Embryonic facial prominence (tissue), 1 donor: ENCODE measurements around the gene UNC79.

ENCODE experiments used
- DNase-seq: peaks from one replicate; pipeline ENCODE4 v3.0.0-alpha.2; 2016; ENCODE audit errors: extremely low spot score

UNC79 gene

DNA sequence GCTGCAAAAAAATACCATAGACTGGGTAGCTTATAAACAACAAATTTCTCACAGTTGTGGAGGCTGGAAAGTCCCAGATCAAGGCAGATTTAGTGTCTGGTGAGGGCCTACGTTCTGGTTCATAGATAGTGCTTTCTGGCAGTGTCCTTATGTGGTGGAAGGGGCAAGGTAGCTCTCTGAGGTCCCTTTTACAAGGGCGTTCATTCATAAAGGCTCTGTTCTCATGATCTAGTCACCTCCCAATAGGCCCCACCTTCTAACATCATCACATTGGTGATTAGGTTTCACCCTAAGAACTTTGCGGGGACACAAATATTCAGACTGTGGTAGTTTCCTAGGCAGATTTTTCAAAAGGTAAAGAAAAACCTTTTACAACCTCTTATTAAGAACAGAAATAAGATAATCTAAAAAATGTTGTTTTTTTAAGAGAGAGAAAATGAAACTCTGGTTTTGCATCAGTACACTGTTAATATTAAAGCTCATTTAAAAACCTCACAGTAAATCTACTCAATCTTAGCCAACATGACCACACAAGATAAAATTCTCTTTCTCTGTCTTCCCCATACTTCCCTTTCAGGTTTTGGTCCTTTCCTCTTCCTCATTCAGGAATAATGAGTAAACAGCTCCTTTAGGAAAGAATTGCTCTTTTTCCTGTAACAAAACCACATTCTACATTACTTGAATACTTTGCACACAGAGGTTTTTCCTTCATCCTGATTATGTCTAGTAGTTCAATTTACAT is 117.5 kb downstream of the UNC79 start:
- no peak for DNase-seq

DNA sequence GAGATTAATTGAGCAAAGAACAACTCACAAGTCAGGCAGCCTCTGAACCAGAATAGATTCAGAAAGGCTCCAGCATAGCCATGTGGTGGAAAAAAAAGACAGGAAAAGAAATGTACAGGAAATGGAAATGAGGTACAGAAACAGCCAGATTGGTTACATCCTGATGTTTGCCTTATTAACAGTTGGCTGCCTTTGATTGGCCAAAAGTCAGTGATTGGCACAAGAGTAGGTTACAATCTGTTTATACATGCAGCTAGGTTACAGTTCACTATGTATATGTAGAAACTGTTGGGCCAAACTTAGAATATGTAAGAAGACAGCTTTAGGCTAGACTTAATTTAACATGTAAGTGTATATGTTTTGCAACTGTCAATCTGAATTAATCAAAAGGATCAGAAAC is 118.9 kb downstream of the UNC79 start:
- no peak for DNase-seq

DNA sequence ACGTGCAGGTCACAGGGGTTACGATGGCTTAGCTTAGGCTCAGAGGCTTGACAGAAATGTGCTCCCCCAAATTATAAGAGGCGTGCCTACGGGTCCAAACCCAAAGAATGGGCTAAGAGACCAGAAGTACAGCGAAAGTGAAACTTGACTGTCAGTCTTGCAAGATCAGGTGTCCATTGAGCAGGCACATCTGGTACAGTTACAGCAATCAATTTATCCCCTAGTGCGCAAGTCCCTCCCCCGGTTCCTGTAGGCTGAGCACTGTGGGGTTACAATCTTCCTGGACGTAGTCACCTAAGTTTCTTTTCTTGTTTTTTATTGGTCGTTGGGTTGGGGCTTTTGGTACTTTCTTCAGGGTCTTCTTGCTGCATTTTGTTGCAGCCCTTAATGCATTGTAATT is 134.2 kb downstream of the UNC79 start:
- DNase-seq: no peak

DNA sequence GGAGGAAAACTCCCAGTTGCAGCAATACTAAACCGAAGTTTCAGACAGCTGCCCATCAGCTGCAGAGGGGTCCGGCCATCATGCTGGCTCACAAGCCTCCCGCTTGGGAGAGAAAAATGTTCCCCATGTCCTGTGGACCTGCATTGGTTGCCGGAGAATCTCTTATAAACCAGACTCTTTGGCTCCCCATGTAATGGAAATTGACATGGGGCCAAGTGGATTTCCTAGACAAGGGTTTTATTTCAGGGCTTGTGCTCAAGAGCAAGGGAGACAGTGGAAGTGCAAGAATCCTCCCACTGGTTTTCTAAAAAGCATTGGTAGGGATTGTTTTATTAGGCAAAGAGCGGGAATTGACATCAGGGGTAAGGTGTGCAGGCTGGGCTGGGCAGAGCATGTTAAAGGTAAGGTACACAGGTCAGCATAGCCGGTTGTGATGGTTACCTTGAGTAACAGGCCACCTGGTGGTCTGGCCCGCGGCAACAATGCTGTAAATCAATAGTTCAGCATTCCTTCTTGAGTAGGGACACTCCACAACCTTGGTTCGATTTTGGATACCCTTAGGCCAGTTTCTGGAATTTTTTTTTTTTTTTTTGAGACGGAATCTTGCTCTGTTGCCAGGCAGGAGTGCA is 135.4 kb downstream of the UNC79 start:
- no peak for DNase-seq

DNA sequence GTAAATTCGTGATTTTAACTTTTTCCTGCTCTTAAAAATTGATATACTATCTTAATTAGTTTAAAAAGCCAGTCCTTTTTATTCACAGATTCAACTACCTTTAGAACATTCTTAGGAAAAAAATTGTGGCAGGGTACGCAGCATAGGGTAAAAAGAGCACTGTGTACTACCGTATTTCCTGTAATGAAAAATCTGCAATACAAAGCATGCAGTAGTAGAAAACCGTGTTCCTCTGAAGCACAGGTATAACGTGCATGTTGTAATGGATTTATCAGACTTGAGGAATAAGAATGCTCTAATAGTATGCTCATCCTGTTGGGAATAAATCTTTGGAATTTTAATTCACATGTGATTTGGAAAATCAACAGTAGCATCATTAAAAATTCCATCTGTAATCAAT is 140.5 kb downstream of the UNC79 start:
- no peak for DNase-seq

DNA sequence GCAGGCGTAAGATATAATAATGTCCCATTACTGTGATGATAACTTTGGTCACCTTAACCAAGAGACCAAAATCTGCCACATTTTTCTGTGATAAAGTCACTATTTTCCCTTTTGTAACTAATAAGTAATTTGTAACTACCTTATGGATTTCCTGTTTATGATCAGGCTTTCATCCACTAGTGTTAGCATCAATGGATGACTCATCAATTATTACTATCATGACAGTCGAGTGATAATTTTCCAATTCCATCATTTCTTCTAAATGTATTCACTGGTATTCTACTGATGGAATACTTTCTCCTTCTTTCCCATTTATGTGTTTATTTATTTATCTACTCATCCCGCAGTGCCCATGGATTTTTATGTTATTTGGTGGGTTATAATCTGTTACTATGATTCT is 148.4 kb downstream of the UNC79 start:
- DNase-seq: no peak

DNA sequence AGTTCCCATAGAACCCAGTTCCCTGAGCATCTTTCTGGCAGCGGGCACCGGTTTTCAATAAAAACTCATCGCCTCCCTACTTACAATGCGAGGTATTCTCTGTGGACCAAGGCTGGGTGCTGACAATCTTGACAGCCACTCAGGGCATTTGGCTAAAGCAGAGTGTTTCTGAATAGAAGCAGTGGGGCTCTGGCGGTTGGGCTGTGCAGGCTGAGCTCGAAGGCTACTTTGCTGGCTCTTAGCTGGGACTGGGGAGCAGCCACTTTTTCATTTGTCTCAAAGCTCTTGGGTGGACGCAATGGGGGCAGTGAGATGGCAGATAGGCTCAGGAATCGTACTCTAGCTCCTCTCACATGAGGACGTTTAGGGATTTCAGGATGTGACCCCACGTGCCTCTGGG is 151.8 kb downstream of the UNC79 start:
- no peak for DNase-seq

DNA sequence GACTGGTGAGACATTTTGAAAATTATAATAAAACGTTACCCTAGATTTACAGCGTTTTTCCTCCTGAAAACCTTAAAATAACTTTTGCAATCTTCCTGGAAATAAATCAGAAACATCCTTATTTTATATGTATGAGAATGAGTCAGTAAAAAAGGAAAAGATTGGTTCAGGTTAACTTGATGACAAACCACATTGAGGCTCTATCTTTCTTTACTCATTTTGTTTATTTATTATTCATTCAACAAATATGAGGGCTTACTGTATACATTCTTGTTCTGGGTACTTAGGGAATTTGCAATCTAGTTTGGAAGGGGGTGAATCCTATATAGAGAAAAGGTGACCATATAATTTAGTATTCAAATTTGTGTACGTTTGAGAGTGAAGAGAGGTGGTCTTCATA is 156.6 kb downstream of the UNC79 start:
- no peak for DNase-seq

DNA sequence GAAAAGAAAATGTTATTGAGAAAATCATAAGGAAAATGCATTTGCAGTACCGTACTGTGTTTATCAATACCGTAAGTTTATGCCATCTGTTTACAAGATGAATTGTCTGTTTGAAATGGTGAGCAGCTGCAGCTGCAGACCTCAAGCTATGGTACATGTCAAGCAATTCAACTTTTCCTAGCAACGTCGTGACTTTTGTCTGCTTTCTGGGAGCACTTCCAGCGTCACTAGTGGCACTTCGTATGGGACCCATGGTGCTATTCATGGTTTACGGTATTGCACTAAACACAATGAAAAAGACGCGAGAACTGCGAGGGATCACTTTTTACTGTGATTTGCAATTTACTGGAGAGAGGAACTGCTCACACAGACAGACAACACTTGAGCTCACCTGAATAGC is 160.8 kb downstream of the UNC79 start:
- DNase-seq: no peak

DNA sequence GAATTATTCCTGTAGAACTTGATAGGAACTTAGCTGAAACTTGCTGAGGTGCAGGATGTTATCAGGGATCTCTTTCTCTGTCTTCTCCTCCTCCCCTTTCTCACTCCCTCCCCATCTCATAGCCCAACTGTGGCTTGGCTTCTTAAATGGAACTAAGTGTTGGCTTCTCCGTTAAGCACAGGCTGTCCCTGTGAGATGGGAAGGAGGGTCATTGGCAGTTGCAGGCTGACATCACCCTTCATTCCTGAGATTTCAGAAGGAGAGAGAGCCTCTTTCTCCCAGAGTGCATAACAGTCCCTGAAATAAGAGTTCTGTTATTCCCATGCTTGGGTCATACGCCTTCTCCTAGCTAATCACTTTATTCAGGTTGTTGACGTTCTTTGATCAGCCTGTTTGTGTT is 162.0 kb downstream of the UNC79 start:
- no peak for DNase-seq

DNA sequence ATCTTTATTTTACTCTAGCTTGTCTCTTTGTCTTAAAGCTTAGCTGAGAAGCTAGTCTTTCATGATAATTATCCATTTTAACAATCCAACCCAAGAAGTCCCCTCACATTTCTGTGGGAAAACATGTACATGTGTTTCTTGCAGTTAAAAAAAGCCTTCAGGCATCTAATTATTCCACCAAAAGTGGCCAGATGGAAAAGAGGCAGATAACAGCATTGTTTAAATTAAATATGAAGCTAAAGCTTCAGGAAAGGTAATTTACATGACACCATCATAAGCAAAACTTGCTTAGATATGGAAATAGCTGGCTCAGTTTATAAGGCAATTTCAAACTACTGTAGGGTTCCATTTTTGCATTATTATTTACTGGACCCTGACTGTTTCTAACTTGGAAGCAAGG is 175.4 kb downstream of the UNC79 start:
- DNase-seq: no peak

DNA sequence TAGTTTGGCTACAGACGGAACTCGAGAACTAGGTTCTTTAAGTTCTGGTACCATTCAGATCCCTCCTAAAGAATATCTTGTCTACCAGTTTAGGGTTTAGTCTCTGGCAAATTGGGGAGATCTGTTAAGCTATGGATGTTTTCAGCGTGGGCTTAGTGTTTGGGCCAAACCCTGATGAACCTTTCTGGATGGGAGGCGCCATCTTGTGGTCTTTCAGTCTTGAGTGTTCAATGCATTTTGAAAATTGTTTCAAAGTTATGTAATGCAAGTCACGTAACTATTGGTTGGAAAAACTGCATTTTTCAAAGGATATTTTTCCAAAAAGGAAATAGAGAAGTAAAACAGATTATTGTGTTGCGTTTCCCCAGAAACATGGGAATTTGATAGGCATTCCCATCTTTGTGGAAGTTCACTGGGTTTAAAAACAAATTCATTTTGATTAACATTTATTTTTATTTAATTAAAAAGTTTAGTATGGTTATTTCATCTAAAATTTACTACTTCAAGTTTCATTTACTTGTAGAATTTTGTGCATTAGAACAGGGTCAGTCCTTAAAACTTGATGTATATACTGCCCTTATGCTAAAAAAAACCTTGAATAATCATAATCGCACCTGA is 188.5 kb downstream of the UNC79 start:
- DNase-seq: peak; percentile 49

DNA sequence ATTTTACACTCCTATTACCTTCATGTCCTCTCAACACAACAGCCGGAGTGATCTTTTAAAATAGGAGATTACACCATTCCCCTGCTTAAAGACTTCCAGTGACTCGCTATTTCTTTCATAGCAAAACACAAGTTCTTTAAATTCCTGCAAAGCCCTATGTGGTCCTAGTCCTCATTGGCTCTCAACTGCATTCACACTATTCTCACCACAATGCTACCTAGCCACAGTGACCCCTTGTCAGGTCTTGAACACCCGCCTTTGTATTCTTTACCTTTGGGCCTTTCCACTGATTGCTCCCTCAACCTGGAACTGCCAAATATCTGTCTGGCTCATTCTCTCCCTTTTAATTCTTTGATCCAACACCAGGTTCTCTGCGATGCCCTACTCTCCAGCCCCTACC is 197.3 kb downstream of the UNC79 start:
- no peak for DNase-seq

DNA sequence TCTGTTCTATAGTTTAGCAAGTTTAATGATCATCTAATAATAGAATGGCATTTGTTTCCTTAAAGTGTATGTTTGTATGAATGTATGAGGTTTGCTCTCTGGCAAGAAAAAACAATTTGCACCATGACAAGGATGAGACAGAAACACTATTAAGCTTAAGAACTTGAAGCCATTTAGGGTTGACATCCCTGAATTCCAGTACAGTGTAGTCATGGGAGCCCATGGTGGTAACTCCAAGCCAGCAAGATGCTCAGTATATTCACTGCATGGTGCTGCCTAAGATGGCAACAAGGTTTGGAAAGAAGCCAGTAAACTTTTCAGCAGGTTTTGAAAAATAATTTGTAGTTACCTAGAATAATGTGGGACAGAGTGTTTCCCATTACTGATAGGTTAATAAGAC is 198.9 kb downstream of the UNC79 start:
- DNase-seq: no peak

DNA sequence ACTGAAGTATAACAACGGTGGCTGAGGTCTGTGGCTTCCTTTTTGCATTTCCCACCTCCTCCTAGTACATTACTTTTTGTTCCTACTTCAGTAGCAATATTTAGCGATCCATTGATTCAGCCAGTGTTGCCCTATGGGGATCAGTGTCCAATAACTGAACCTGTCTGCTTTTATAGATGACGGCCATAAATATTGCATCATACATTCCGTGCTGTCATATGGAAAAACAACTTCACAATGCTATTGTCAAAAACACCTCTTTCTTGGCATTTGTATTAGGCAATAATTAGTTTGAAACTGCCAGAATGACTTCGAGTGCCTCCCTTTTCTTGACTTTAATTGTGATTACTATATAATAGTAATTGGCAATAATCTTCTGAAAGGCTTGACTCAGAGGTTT is 208.1 kb downstream of the UNC79 start:
- no peak for DNase-seq

DNA sequence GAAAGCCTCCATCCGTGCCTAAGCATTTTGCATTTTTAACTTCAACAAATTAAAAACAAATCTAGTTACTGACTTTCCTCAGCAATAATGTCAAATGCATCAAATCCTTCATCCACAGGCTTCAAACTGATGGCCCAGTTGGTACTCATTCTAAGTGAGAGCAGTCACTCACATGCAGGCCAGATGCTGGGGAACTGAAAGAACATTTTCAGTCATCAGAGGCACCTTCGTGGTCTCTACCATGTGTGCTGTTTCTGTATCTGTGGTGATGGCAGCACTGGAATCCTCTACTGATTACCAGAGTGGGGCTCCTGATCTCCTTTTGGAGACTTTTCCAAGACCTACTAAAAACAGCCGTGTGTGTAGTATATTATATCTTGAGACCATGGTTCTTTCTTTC is 212.4 kb downstream of the UNC79 start:
- DNase-seq: no peak

DNA sequence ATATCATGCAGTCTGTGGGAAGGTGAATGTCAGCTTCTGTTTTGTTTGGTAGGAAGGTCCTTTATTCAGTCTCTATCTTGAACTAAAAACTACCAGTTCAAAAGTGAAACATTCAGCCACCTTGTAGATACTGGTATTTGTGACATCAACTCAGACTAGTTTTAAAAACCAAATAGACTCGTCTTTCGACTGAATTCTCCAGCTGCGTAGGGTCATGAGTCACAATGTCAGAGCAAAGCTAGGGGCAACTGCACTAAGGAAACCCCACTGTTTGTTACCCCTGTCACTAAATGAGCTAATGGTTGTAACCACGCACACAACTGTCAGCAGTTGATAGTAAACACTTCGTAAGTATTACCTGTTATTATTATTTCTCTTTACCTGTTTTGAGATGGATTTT is 212.9 kb downstream of the UNC79 start:
- DNase-seq: no peak

DNA sequence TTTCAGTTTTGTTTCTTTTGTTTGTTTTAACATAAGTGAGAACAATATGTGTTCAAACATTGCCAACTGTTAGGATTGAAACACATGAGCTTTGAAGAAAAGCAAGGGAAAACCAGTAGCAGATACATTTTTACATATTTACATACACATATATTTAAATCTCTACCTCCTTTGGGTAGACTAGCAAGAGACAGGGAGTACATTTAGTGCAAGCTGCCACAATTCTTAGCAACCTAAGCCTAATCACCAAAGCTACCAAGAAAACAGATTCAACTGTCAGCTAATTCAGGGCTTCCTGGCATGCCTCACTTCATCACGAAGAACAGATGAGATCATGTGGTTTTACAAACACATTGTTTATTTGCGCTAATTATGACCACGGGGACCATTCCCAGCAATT is 214.5 kb downstream of the UNC79 start:
- no peak for DNase-seq

DNA sequence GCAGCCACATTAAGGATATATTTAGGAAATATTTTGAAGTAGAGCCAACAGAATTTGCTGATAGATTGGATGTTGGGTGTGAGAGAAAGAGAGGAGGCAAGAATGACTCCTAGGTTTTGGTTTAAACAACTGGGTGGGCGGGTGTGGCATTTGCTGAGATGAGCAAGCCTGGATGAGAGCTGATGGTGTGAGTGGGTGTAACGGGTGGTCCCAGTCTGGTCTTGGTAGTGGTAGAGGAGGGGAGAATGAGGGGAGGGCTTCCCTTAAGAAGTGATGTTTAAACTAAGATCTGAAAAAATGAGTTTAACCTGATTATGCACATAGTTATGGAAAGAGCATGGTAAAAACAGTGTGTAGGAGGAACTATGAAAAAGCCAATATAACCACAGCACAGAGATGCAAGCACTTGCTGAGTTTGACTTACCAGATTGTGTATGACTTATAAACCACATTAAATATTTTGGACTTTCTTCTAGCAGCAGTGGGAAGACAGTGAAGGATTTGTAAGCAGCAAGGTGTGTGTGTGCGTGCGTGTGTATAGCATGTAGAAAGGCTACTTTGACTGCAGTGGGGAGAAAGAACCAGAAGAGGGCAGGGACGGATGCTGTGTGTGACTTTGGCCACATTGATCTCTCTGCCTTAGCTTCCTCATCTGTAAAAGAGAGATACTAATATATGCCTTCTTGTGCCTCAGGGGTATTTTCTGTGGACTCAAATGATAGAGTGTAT is 217.9 kb downstream of the UNC79 start:
- DNase-seq: no peak

DNA sequence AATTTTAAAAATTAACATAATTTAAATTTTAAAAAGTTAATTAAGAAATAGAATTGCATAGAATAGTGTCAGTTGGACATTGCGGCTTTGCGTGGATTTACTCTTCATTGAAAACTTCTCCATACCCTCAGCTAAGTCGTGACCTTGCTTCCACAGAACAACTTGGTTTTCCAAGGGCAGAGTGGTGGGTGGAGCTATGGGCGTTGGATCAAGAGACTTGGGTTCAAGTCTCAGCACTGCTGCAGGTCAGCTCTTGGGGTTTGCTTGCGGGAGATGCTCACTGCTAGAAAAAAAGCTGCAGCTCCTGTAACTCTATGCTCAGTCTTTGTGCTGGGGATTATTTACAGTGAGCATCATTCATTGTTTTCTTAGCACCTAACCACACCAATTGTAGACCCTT is 223.9 kb downstream of the UNC79 start:
- no peak for DNase-seq

DNA sequence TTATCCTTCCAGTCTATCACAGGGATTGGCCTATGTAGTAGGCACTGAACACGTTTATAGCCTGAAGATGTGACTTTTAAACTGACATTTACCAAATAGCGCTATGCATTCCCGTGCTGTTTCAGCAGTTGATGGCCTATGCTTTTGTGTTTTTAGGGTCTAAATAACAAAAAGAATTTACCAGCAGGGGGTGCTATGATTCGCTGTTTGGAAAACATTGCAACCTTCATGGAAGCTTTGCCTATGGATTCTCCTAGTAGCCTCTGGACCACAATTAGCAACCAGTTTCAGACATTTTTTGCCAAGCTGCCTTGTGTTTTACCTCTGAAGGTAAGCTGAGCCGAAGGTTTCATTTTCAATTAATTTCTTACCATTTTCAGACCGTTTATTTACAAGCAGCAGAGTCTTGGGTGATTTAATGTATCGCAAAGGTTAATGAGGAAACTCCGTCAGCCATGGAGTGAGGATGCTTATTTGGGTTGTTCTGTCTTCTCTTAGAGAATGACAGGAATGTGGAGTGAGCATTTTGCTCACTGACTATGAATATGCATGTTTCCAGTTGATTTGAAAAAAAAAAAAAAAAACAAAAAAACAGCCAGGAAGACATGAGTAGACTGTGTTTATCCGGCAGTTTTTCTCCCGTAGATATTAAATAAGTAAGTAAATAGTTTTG is 224.5 kb downstream of the UNC79 start:
- peak; percentile 9 for DNase-seq

DNA sequence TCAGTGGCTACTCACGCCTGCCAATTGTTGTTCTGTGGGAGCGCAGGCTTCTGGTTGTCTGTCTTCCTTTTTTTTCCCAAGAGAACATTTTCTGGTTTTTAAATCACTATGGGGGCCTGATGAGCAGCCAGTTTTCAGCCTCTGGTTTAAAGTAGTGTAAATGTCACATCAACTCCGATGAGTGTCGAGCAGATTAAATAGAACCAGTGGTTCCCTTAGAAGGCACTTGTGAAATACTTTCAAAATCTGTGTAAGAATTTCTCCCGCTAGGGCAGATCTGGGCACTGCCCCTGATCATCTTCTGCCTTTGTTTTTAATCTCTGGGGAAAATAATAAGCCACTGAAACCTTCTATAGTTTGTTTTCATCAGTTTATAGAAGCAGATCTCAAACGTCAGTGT is 227.1 kb downstream of the UNC79 start:
- no peak for DNase-seq
